ENCODE data around the gene ADGRB3. TPM values are rescaled to one million over a fixed set of nuclear protein-coding genes. Genes with fewer than 3 reads are reported as not detected.

The ADGRB3 gene
- total and polyA plus RNA-seq, 2 donors (not counting 1 experiment from before 2014, with no cell fraction given): not detected

GRCh38 chr6:68691120-68691519 is 56.0 kb downstream of the ADGRB3 start:
- Histone ChIP-seq H3K4me3 (ENCODE audit: control extremely low read depth in 1 of 5, extremely low read depth in 1 of 5, insufficient read depth in 1 of 5, low read depth in 2 of 5, low read length in 4 of 5) (no peak overlapping the region), H3K9me3 (ENCODE audit: control extremely low read depth in 1 of 3, control insufficient read depth in 2 of 3, insufficient read depth in 1 of 3, low read length in 2 of 3) (no peaks in the 10 kb centered on the region), H3K27ac (ENCODE audit: low read length in 2 of 2) (no peak overlapping the region), H4K20me1 (ENCODE audit: control insufficient read depth, insufficient read depth, low read length, poor library complexity, severe bottlenecking) (no peaks in the 10 kb centered on the region), H2AFZ (ENCODE audit: insufficient read depth, low read depth, low read length, poor library complexity, severe bottlenecking) (no peak overlapping the region), H3K36me3 (replicated peaks in 1 of 2; ENCODE audit: control extremely low read depth in 1 of 2, control insufficient read depth in 1 of 2, extremely low read depth in 1 of 2, insufficient read depth in 2 of 2, low read length in 1 of 2) (no peaks in the 10 kb centered on the region), H3K4me2 (replicated peaks; ENCODE audit: low read depth, low read length, poor library complexity, severe bottlenecking) (no peak overlapping the region), H3K27me3 (replicated peaks in 1 of 4; ENCODE audit: control extremely low read depth in 1 of 4, control insufficient read depth in 3 of 4, insufficient read depth in 4 of 4, low read length in 3 of 4) (no peaks in the 10 kb centered on the region), H3K79me2 (ENCODE audit: control insufficient read depth, insufficient read depth, low read length) (no peaks in the 10 kb centered on the region), H3K9ac (ENCODE audit: low read length) (no peak overlapping the region), H3K4me1 (ENCODE audit: control insufficient read depth in 2 of 2, insufficient read depth in 2 of 2, low read length in 2 of 2) (no peaks in the 10 kb centered on the region)
- Mint-ChIP-seq H3K9me3 (ENCODE audit: insufficient read depth) (no peaks in the 10 kb centered on the region), H3K27ac (no peak overlapping the region), H3K4me3 (no peak overlapping the region), H3K27me3 (no peaks in the 10 kb centered on the region), H3K4me1 (no peaks in the 10 kb centered on the region)
- ATAC-seq (ENCODE audit: low read depth) (no peak), DNase-seq (no peak)
- intact Hi-C loops (cut with micrococcal nuclease): loop anchor here (2.0 kb wide), 1 partner anchor 30 kb away; no protein-coding TSS in a partner anchor
- no peak for TF ChIP-seq CTCF (IDR thresholded peaks at IDR 0.05)
- TF ChIP-seq EZH2 (IDR thresholded peaks at IDR 0.05; ENCODE audit: borderline replicate concordance, insufficient read depth, low read depth, low read length, poor library complexity, severe bottlenecking): no peak
- CTCF ChIA-PET: no interaction called here
- WGBS (ENCODE audit: insufficient coverage): no CpG with 5 or more reads among the region's 3 CpGs
- POLR2A ChIA-PET: no interaction called here

GRCh38 chr6:68693271-68693670 is 58.2 kb downstream of the ADGRB3 start:
- DNase-seq: no peak
- H3K27me3 ChIP-seq (replicated peaks in 1 of 4; ENCODE audit: control extremely low read depth in 1 of 4, control insufficient read depth in 3 of 4, insufficient read depth in 4 of 4, low read length in 3 of 4): no peaks in the 10 kb centered on the region
- ChIA-PET POLR2A (no interaction called here), CTCF (no interaction called here)
- TF ChIP-seq CTCF (IDR thresholded peaks at IDR 0.05): no peak
- no peak for TF ChIP-seq EZH2 (IDR thresholded peaks at IDR 0.05; ENCODE audit: borderline replicate concordance, insufficient read depth, low read depth, low read length, poor library complexity, severe bottlenecking)
- H3K27me3 Mint-ChIP-seq: no peaks in the 10 kb centered on the region
- H2AFZ ChIP-seq (ENCODE audit: insufficient read depth, low read depth, low read length, poor library complexity, severe bottlenecking): no peak overlapping the region
- no peaks in the 10 kb centered on the region for H3K4me1 ChIP-seq (ENCODE audit: control insufficient read depth in 2 of 2, insufficient read depth in 2 of 2, low read length in 2 of 2)
- no peaks in the 10 kb centered on the region for H3K4me1 Mint-ChIP-seq
- H3K4me3 Mint-ChIP-seq: no peak overlapping the region
- no peak overlapping the region for H3K27ac ChIP-seq (ENCODE audit: low read length in 2 of 2)
- H3K9me3 ChIP-seq (ENCODE audit: control extremely low read depth in 1 of 3, control insufficient read depth in 2 of 3, insufficient read depth in 1 of 3, low read length in 2 of 3): no peaks in the 10 kb centered on the region
- H4K20me1 ChIP-seq (ENCODE audit: control insufficient read depth, insufficient read depth, low read length, poor library complexity, severe bottlenecking): no peaks in the 10 kb centered on the region
- H3K9me3 Mint-ChIP-seq (ENCODE audit: insufficient read depth): no peaks in the 10 kb centered on the region
- no peak overlapping the region for H3K9ac ChIP-seq (ENCODE audit: low read length)
- no peaks in the 10 kb centered on the region for H3K36me3 ChIP-seq (replicated peaks in 1 of 2; ENCODE audit: control extremely low read depth in 1 of 2, control insufficient read depth in 1 of 2, extremely low read depth in 1 of 2, insufficient read depth in 2 of 2, low read length in 1 of 2)
- ATAC-seq (ENCODE audit: low read depth): no peak
- H3K4me2 ChIP-seq (replicated peaks; ENCODE audit: low read depth, low read length, poor library complexity, severe bottlenecking): no peak overlapping the region
- H3K79me2 ChIP-seq (ENCODE audit: control insufficient read depth, insufficient read depth, low read length): no peaks in the 10 kb centered on the region
- H3K27ac Mint-ChIP-seq: no peak overlapping the region
- WGBS (ENCODE audit: insufficient coverage): no CpG with 5 or more reads among the region's 1 CpG
- intact Hi-C loops (cut with micrococcal nuclease): no loop called here
- no peak overlapping the region for H3K4me3 ChIP-seq (ENCODE audit: control extremely low read depth in 1 of 5, extremely low read depth in 1 of 5, insufficient read depth in 1 of 5, low read depth in 2 of 5, low read length in 4 of 5)
